ENCODE data around the gene GPC1. TPM values are rescaled to one million over a fixed set of nuclear protein-coding genes. Genes with fewer than 3 reads are reported as not detected.

The GPC1 gene
- total and polyA plus RNA-seq, 10 of the 15 experiments (the other 5 are each of a cell fraction or from before 2014, with no cell fraction given) = 0.06 to 0.77 (median 0.23) TPM; not detected in 3

DNA sequence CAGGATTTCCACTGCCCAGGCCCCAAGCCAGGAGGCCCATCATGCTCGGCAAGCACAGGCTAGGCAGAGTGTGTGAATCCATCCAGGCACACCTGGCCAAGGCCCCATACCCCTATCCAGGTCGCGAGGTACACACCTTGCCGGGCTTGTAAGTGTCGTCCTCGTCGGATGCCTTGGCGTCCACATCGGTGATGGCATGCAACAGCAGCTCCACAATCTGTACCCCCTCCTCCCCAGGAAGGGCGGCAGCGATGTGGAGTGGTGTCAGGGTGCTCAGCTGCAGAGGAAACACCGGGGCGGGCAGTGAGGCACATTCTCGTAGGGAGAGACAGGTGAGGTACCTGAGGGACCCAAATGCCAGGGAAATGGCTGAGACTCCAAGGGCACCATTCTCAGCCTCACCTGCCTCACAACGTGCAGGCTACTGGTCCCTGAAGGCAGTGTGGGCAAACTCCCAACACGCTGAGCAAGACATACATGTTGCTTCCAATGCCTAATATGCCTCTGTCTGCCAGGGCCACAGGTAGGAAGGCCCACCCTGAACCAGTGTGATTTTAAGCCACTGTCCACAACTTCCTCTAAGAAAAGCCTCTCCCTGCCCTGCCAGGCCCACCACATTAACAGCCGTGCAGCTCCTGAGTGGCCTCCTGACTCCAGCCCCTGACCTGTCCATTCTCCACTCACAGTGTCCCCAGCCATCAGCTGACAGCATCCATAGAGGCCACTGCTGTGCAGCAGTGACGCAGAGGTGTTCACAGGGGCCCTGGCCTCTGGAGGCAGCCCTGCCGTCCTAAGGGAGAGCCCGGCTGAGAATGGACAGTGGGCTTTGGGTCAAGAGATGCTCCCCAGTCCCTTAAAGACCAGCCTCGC is 77.4 kb downstream of the GPC1 start:
- SMC1A ChIA-PET (ENCODE audit: uncharacterized antibody, unreplicated experiment) = interaction anchor here (1.2 to 1.9 kb wide), 3 partner anchors 16 to 50 kb away, joined by 3 to 12 read pairs (median 6); no protein-coding TSS in a partner anchor
- Histone ChIP-seq H3K27me3 (replicated peaks in 1 of 2; ENCODE audit: control insufficient read depth in 2 of 2, insufficient read depth in 2 of 2, low read length in 1 of 2) (no peaks in the 10 kb centered on the region), H3K9me3 (replicated peaks; ENCODE audit: control insufficient read depth, insufficient read depth, low read length) (no peaks in the 10 kb centered on the region), H4K20me1 (ENCODE audit: control insufficient read depth, insufficient read depth) (no peaks in the 10 kb centered on the region), H3K36me3 (ENCODE audit: control insufficient read depth in 2 of 2, insufficient read depth in 2 of 2, low read length in 1 of 2) (no peaks in the 10 kb centered on the region), H3K9ac (ENCODE audit: control insufficient read depth, insufficient read depth, low read length) (no peak overlapping the region), H3K4me2 (ENCODE audit: control insufficient read depth, insufficient read depth) (no peak overlapping the region), H2AFZ (ENCODE audit: control insufficient read depth, low read depth, low read length) (no peak overlapping the region), H3K4me1 (ENCODE audit: control insufficient read depth, insufficient read depth, low read length) (peaks cover 10% of the 10 kb centered on the region), H3K27ac (ENCODE audit: control insufficient read depth, insufficient read depth) (no peak overlapping the region), H3K4me3 (no peak overlapping the region), H3K79me2 (ENCODE audit: control insufficient read depth, insufficient read depth, low read length) (no peaks in the 10 kb centered on the region)
- no peak for DNase-seq (ENCODE audit: low read depth, low spot score)
- in situ Hi-C loops (cut with MboI) = loop anchor here (25.0 kb wide), 1 partner anchor 324 kb away; no protein-coding TSS in a partner anchor
- RAD21 ChIA-PET (ENCODE audit: unreplicated experiment) = interaction anchor here (1.4 kb wide), 1 partner anchor 109 kb away, joined by 7 read pairs; no protein-coding TSS in a partner anchor
- 91% methylated on average over 21 of the region's 21 CpGs for WGBS (ENCODE audit: insufficient coverage, insufficient replicate concordance, low lambda C conversion rate, missing lambda C conversion rate)
- ATAC-seq = no peak
- BruUV-seq (replicated peaks) = no TSS peak
- intact Hi-C loops (cut with micrococcal nuclease; ENCODE audit: unreplicated experiment) = loop anchor here (5.0 to 10.0 kb wide), 3 partner anchors 54 to 222 kb away; partner anchors contain the start of gene RNPEPL1
- FAIRE-seq = no peak
- POLR2A ChIA-PET = no interaction called here
- CTCF ChIA-PET = interaction anchor here (1.0 to 3.1 kb wide), 4 partner anchors 47 to 220 kb away, joined by 3 to 45 read pairs (median 8); partner anchors contain the start of genes ANKMY1 and DUSP28
- TF ChIP-seq KLF5 (IDR thresholded peaks at IDR 0.05; ENCODE audit: partially characterized antibody) = no peak
- no peak for TF ChIP-seq NR2C2 (IDR thresholded peaks at IDR 0.05; ENCODE audit: borderline replicate concordance, control insufficient read depth, insufficient read length, low read depth)
- TF ChIP-seq TAF1 (IDR thresholded peaks at IDR 0.05; ENCODE audit: borderline replicate concordance, low read depth, low read length) = no peak
- TF ChIP-seq NRF1 (conservative IDR thresholded peaks at IDR 0.05; ENCODE audit: low read depth, low read length) = no peak
- no peak for TF ChIP-seq SPI1 (IDR thresholded peaks at IDR 0.05; ENCODE audit: borderline replicate concordance, insufficient read depth, low read depth, low read length)
- no peak for TF ChIP-seq SRF (IDR thresholded peaks at IDR 0.05; ENCODE audit: low read depth in 2 of 2, low read length in 2 of 2)
- TF ChIP-seq HDAC2 (IDR thresholded peaks at IDR 0.05) = no peak
- TF ChIP-seq MYB (IDR thresholded peaks at IDR 0.05; ENCODE audit: borderline replicate concordance, low read depth, low read length) = no peak
- TF ChIP-seq CREM (IDR thresholded peaks at IDR 0.05; ENCODE audit: low read depth) = no peak
- no peak for TF ChIP-seq LARP7 (IDR thresholded peaks at IDR 0.05)
- TF ChIP-seq, protein P1, sequence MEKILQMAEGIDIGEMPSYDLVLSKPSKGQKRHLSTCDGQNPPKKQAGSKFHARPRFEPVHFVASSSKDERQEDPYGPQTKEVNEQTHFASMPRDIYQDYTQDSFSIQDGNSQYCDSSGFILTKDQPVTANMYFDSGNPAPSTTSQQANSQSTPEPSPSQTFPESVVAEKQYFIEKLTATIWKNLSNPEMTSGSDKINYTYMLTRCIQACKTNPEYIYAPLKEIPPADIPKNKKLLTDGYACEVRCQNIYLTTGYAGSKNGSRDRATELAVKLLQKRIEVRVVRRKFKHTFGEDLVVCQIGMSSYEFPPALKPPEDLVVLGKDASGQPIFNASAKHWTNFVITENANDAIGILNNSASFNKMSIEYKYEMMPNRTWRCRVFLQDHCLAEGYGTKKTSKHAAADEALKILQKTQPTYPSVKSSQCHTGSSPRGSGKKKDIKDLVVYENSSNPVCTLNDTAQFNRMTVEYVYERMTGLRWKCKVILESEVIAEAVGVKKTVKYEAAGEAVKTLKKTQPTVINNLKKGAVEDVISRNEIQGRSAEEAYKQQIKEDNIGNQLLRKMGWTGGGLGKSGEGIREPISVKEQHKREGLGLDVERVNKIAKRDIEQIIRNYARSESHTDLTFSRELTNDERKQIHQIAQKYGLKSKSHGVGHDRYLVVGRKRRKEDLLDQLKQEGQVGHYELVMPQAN (conservative IDR thresholded peaks at IDR 0.05) = no peak
- TF ChIP-seq RB1 (IDR thresholded peaks at IDR 0.05; ENCODE audit: borderline replicate concordance) = no peak
- no peak for TF ChIP-seq ATF7 (IDR thresholded peaks at IDR 0.05; ENCODE audit: low read depth)
- TF ChIP-seq, protein P2, sequence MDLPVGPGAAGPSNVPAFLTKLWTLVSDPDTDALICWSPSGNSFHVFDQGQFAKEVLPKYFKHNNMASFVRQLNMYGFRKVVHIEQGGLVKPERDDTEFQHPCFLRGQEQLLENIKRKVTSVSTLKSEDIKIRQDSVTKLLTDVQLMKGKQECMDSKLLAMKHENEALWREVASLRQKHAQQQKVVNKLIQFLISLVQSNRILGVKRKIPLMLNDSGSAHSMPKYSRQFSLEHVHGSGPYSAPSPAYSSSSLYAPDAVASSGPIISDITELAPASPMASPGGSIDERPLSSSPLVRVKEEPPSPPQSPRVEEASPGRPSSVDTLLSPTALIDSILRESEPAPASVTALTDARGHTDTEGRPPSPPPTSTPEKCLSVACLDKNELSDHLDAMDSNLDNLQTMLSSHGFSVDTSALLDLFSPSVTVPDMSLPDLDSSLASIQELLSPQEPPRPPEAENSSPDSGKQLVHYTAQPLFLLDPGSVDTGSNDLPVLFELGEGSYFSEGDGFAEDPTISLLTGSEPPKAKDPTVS (IDR thresholded peaks at IDR 0.05; ENCODE audit: low read depth, low read length) = no peak
- TF ChIP-seq, protein P3, sequence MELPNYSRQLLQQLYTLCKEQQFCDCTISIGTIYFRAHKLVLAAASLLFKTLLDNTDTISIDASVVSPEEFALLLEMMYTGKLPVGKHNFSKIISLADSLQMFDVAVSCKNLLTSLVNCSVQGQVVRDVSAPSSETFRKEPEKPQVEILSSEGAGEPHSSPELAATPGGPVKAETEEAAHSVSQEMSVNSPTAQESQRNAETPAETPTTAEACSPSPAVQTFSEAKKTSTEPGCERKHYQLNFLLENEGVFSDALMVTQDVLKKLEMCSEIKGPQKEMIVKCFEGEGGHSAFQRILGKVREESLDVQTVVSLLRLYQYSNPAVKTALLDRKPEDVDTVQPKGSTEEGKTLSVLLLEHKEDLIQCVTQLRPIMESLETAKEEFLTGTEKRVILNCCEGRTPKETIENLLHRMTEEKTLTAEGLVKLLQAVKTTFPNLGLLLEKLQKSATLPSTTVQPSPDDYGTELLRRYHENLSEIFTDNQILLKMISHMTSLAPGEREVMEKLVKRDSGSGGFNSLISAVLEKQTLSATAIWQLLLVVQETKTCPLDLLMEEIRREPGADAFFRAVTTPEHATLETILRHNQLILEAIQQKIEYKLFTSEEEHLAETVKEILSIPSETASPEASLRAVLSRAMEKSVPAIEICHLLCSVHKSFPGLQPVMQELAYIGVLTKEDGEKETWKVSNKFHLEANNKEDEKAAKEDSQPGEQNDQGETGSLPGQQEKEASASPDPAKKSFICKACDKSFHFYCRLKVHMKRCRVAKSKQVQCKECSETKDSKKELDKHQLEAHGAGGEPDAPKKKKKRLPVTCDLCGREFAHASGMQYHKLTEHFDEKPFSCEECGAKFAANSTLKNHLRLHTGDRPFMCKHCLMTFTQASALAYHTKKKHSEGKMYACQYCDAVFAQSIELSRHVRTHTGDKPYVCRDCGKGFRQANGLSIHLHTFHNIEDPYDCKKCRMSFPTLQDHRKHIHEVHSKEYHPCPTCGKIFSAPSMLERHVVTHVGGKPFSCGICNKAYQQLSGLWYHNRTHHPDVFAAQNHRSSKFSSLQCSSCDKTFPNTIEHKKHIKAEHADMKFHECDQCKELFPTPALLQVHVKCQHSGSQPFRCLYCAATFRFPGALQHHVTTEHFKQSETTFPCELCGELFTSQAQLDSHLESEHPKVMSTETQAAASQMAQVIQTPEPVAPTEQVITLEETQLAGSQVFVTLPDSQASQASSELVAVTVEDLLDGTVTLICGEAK (IDR thresholded peaks at IDR 0.05; ENCODE audit: borderline replicate concordance) = no peak
- no peak for TF ChIP-seq TCF7 (IDR thresholded peaks at IDR 0.05; ENCODE audit: borderline replicate concordance)
